Activated gamma-delta T cell treated with Interleukin-2 at 50 U/mL for 16 hours (primary cell): ENCODE results near the gene POLR2L.

ENCODE experiments used
- DNase-seq: peaks from one replicate; pipeline ENCODE4 v3.0.0-alpha.2; 2020

The POLR2L gene

GRCh38 chr11:824942-825341, 17.4 kb downstream of the POLR2L start:
- no peak for DNase-seq

GRCh38 chr11:824292-824880, 17.9 kb downstream of the POLR2L start:
- DNase-seq: no peak

GRCh38 chr11:823441-824291, 18.7 kb downstream of the POLR2L start:
- no peak for DNase-seq

GRCh38 chr11:821512-822371, 20.6 kb downstream of the POLR2L start:
- no peak for DNase-seq

- no peak for DNase-seq
Observed at GRCh38 chr11:820655-821511, 21.4 kb downstream of the POLR2L start.

- peak; percentile 97 for DNase-seq
Observed at GRCh38 chr11:819943-820649, 22.2 kb downstream of the POLR2L start.

- DNase-seq: peak; percentile 91
Observed at GRCh38 chr11:819129-819931, 23.0 kb downstream of the POLR2L start.

- no peak for DNase-seq
Observed at GRCh38 chr11:818396-819128, 23.8 kb downstream of the POLR2L start, which contains the start of gene PNPLA2. Gene PNPLA2, plus strand, starts transcription at chr11:818914. Its CDS starts 805 bp downstream, at chr11:819719.

- DNase-seq: no peak
Observed at GRCh38 chr11:816433-816779, 25.9 kb downstream of the POLR2L start.

- no peak for DNase-seq
Observed at GRCh38 chr11:815675-816432, 26.5 kb downstream of the POLR2L start.

- DNase-seq: no peak
Observed at GRCh38 chr11:813456-814096, 28.8 kb downstream of the POLR2L start.

- DNase-seq: no peak
Observed at GRCh38 chr11:813072-813455, 29.3 kb downstream of the POLR2L start.

- no peak for DNase-seq
Observed at GRCh38 chr11:812390-812789, 29.9 kb downstream of the POLR2L start.

- DNase-seq: no peak
Observed at GRCh38 chr11:811446-812245, 30.7 kb downstream of the POLR2L start.

GRCh38 chr11:810040-810567, 32.2 kb downstream of the POLR2L start:
- no peak for DNase-seq

GRCh38 chr11:809287-810039, 32.9 kb downstream of the POLR2L start, which contains the start of gene RPLP2:
Gene RPLP2, plus strand, starts transcription at chr11:809967. Its CDS starts 268 bp downstream, at chr11:810235.
- peak; percentile 95 for DNase-seq
